ENCODE measurements around the gene NFE2. TPM values are rescaled to one million over a fixed set of nuclear protein-coding genes. Genes with fewer than 3 reads are reported as not detected.
"Not testable (repeated sequence)": the region's sequence is repeated elsewhere in the genome, so short reads cannot be mapped to it uniquely, and the experiment has no call there.

NFE2 gene
- total and polyA plus RNA-seq, 2 donors (not counting 3 experiments of a cell fraction or from before 2014, with no cell fraction given): not detected

DNA sequence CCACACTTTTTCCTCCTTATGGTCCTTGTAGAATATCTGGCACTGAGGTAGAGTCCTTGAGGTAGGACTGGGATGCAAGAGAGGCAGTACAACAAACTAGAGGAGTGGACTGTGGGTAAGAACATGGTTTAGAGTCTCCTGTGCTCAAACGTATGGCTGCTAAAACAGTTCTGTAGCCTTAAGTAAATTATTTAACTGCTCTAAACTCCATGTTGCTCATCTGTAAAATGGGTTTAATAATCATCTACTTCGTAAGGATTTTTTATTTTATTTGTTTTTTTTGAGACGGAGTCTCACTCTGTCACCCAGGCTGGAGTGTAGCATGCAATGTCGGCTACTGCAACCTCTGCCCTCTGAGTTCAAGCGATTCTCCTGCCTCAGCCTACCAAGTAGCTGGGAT, 20.5 kb upstream of the NFE2 start:
- no peak for DNase-seq (ENCODE audit: low read depth, low spot score)
- H3K36me3 ChIP-seq (ENCODE audit: control insufficient read depth in 2 of 2, extremely low read depth in 1 of 2, insufficient read depth in 2 of 2, low read length in 2 of 2): no peaks in the 10 kb centered on the region
- H3K9me1 ChIP-seq (replicated peaks; ENCODE audit: control insufficient read depth, extremely low read depth, insufficient read depth, low read length): no peaks in the 10 kb centered on the region
- ChIA-PET CTCF (interaction anchor here (0.8 to 2.1 kb wide), 4 partner anchors 14 to 49 kb away, joined by 3 to 7 read pairs (median 4); no protein-coding TSS in a partner anchor), POLR2A (no interaction called here)
- FAIRE-seq: no peak
- H3K4me2 ChIP-seq (ENCODE audit: insufficient read depth, low read length): no peak overlapping the region
- no peak overlapping the region for H3K27ac ChIP-seq (ENCODE audit: insufficient read depth, low read depth, low read length)
- no peaks in the 10 kb centered on the region for H3K9me3 ChIP-seq (replicated peaks; ENCODE audit: control insufficient read depth, insufficient read depth, low read length)
- TF ChIP-seq GATA2 (IDR thresholded peaks at IDR 0.05; ENCODE audit: insufficient read depth, insufficient read length, low read depth, low read length) (no peak), JUN (IDR thresholded peaks at IDR 0.05; ENCODE audit: borderline replicate concordance, insufficient read depth, insufficient read length, low read depth) (no peak), MYC (IDR thresholded peaks at IDR 0.05; ENCODE audit: low read depth, low read length) (no peak), POLR2AphosphoS5 (IDR thresholded peaks at IDR 0.05; ENCODE audit: insufficient read depth, low read depth, low read length) (no peak), FOS (IDR thresholded peaks at IDR 0.05; ENCODE audit: borderline replicate concordance, insufficient read depth, low read length) (no peak), POLR2A (IDR thresholded peaks at IDR 0.05; ENCODE audit: low read depth, low read length) (no peak), EZH2 (IDR thresholded peaks at IDR 0.05; ENCODE audit: borderline replicate concordance, low read depth, low read length, severe bottlenecking) (no peak)
- TF ChIP-seq, protein P1, sequence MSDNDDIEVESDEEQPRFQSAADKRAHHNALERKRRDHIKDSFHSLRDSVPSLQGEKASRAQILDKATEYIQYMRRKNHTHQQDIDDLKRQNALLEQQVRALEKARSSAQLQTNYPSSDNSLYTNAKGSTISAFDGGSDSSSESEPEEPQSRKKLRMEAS (IDR thresholded peaks at IDR 0.05; ENCODE audit: insufficient read depth, insufficient read length): no peak
- TF ChIP-seq, protein P2, sequence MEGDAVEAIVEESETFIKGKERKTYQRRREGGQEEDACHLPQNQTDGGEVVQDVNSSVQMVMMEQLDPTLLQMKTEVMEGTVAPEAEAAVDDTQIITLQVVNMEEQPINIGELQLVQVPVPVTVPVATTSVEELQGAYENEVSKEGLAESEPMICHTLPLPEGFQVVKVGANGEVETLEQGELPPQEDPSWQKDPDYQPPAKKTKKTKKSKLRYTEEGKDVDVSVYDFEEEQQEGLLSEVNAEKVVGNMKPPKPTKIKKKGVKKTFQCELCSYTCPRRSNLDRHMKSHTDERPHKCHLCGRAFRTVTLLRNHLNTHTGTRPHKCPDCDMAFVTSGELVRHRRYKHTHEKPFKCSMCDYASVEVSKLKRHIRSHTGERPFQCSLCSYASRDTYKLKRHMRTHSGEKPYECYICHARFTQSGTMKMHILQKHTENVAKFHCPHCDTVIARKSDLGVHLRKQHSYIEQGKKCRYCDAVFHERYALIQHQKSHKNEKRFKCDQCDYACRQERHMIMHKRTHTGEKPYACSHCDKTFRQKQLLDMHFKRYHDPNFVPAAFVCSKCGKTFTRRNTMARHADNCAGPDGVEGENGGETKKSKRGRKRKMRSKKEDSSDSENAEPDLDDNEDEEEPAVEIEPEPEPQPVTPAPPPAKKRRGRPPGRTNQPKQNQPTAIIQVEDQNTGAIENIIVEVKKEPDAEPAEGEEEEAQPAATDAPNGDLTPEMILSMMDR (IDR thresholded peaks at IDR 0.05; ENCODE audit: extremely low read depth in 1 of 2, insufficient read depth in 1 of 2, low read depth in 1 of 2, low read length in 2 of 2): no peak
- no peaks in the 10 kb centered on the region for H3K27me3 ChIP-seq (ENCODE audit: control insufficient read depth in 2 of 2, insufficient read depth in 2 of 2, low read length in 2 of 2)
- H2AFZ ChIP-seq (ENCODE audit: low read depth, low read length): no peak overlapping the region
- no peak overlapping the region for H3K9ac ChIP-seq (replicated peaks; ENCODE audit: extremely low read depth, insufficient read depth, low read length)
- BruUV-seq (replicated peaks): no TSS peak
- intact Hi-C loops (cut with micrococcal nuclease): no loop called here
- H4K20me1 ChIP-seq (replicated peaks; ENCODE audit: control insufficient read depth, extremely low read depth, insufficient read depth, low read length): no peaks in the 10 kb centered on the region
- peaks cover 4% of the 10 kb centered on the region for H3K4me1 ChIP-seq (ENCODE audit: control insufficient read depth, extremely low read depth, insufficient read depth, low read length)
- no peak overlapping the region for H3K4me3 ChIP-seq (replicated peaks in 1 of 3; ENCODE audit: insufficient read depth in 1 of 3, low read depth in 1 of 3, low read length in 3 of 3)
- dilution Hi-C loops (cut with MboI; ENCODE audit: extremely low pct_ligation_motif_present, low sequenced_read_pairs): no loop called here
- peaks cover 9% of the 10 kb centered on the region for H3K79me2 ChIP-seq (ENCODE audit: control insufficient read depth, insufficient read depth, low read length)

DNA sequence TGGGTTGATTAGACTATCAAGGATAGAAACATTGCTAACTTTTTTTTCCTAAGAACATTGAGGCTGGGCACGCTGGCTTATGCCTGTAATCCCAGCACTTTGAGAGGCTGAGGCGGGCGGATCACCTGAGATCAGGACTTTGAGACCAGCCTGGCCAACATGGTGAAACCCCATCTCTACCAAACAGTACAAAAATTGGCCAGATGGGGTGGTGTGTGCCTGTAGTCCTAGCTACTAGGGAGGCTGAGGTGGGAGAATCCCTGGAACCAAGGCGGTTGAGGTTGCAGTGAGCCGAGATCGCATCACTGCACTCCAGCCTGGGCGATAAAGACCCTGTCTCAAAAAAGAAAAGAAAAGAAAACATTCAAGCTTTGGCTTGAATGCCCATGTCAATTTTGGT, 11.5 kb upstream of the NFE2 start:
- H3K9me3 ChIP-seq (replicated peaks; ENCODE audit: control insufficient read depth, insufficient read depth, low read length); BruUV-seq (replicated peaks); intact Hi-C loops (cut with micrococcal nuclease); DNase-seq (ENCODE audit: low read depth, low spot score); H3K4me1 ChIP-seq (ENCODE audit: control insufficient read depth, extremely low read depth, insufficient read depth, low read length); H2AFZ ChIP-seq (ENCODE audit: low read depth, low read length); H3K9ac ChIP-seq (replicated peaks; ENCODE audit: extremely low read depth, insufficient read depth, low read length); H3K36me3 ChIP-seq (ENCODE audit: control insufficient read depth in 2 of 2, extremely low read depth in 1 of 2, insufficient read depth in 2 of 2, low read length in 2 of 2); dilution Hi-C loops (cut with MboI; ENCODE audit: extremely low pct_ligation_motif_present, low sequenced_read_pairs); H3K4me2 ChIP-seq (ENCODE audit: insufficient read depth, low read length); H3K27ac ChIP-seq (ENCODE audit: insufficient read depth, low read depth, low read length); H3K4me3 ChIP-seq (replicated peaks in 1 of 3; ENCODE audit: insufficient read depth in 1 of 3, low read depth in 1 of 3, low read length in 3 of 3); POLR2A ChIA-PET; FAIRE-seq; H3K79me2 ChIP-seq (ENCODE audit: control insufficient read depth, insufficient read depth, low read length); H4K20me1 ChIP-seq (replicated peaks; ENCODE audit: control insufficient read depth, extremely low read depth, insufficient read depth, low read length); H3K9me1 ChIP-seq (replicated peaks; ENCODE audit: control insufficient read depth, extremely low read depth, insufficient read depth, low read length); H3K27me3 ChIP-seq (ENCODE audit: control insufficient read depth in 2 of 2, insufficient read depth in 2 of 2, low read length in 2 of 2): not testable (repeated sequence)
- CTCF ChIA-PET: interaction anchor here (1.1 to 1.5 kb wide), 2 partner anchors 13 to 19 kb away, joined by 3 to 8 read pairs; partner anchors contain the start of gene COPZ1
